ENCODE results near the gene VSTM2B. TPM values are rescaled to one million over a fixed set of nuclear protein-coding genes. Genes with fewer than 3 reads are reported as not detected.

VSTM2B gene
- total and polyA plus RNA-seq, 2 of the 13 experiments (the other 11 are each of a cell fraction or from before 2014, with no cell fraction given) = not detected

GRCh38 chr19:29499261-29499920 lies 26.4 kb upstream of the VSTM2B start:
- H3K79me2 ChIP-seq (ENCODE audit: insufficient read depth, low read length) = no peaks in the 10 kb centered on the region
- H3K36me3 ChIP-seq (replicated peaks in 1 of 2; ENCODE audit: control insufficient read depth in 1 of 2, insufficient read depth in 2 of 2, low read length in 2 of 2) = no peaks in the 10 kb centered on the region
- no peaks in the 10 kb centered on the region for H3K4me1 ChIP-seq (ENCODE audit: insufficient read depth, low read length)
- H3K4me2 ChIP-seq (ENCODE audit: low read depth, low read length) = no peak overlapping the region
- intact Hi-C loops (cut with micrococcal nuclease; ENCODE audit: unreplicated experiment) (no loop called here), in situ Hi-C loops (cut with HindIII; ENCODE audit: extremely low pct_ligation_motif_present, low pct_unique_long_range_greater_than_20kb) (no loop called here)
- peaks cover 3 to 27% of the 10 kb centered on the region in 2 experiments; a peak in 3 of 5 replicates for H3K27me3 ChIP-seq (ENCODE audit: control insufficient read depth in 1 of 2, insufficient read depth in 2 of 2, low read length in 2 of 2)
- ATAC-seq (no peak), FAIRE-seq (no peak), DNase-seq (ENCODE audit: low spot score) (no peak)
- no peaks in the 10 kb centered on the region for H4K20me1 ChIP-seq (ENCODE audit: insufficient read depth, low read length)
- TF ChIP-seq SALL2 (CRISPR knock-in tag; IDR thresholded peaks at IDR 0.05) = no peak
- no peak for TF ChIP-seq POGZ (CRISPR knock-in tag; IDR thresholded peaks at IDR 0.05)
- TF ChIP-seq SKI (IDR thresholded peaks at IDR 0.05; ENCODE audit: partially characterized antibody) = no peak
- no peak for TF ChIP-seq PATZ1 (CRISPR knock-in tag; IDR thresholded peaks at IDR 0.05)
- no peak for TF ChIP-seq ZNF18 (CRISPR knock-in tag; IDR thresholded peaks at IDR 0.05; ENCODE audit: insufficient replicate concordance)
- WGBS (ENCODE audit: low lambda C conversion rate) = 11% methylated on average over 6 of the region's 14 CpGs
- CTCF ChIA-PET (ENCODE audit: low intra/inter-chr PET ratio, low total read pairs) = no interaction called here
- no peak overlapping the region for H3K4me3 ChIP-seq (replicated peaks in 1 of 3; ENCODE audit: insufficient read depth in 1 of 3, low read depth in 2 of 3, low read length in 3 of 3)
- BruUV-seq (replicated peaks) = no TSS peak
- H3K27ac ChIP-seq (ENCODE audit: extremely low read length, insufficient read depth, low read length) = no peak overlapping the region
- POLR2A ChIA-PET = no interaction called here
- H2AFZ ChIP-seq (ENCODE audit: low read length) = no peak overlapping the region
- no peak overlapping the region for H3K9ac ChIP-seq (ENCODE audit: insufficient read depth, low read depth, low read length)
- no peaks in the 10 kb centered on the region for H3K9me3 ChIP-seq (ENCODE audit: low read length)
